HEK293T (cell line): ENCODE data around the gene LRRC75B.
"Not testable (repeated sequence)": the region's sequence is repeated elsewhere in the genome, so short reads cannot be mapped to it uniquely, and the experiment has no call there.

Experiments used
- ARNT ChIP-seq: fragments of 450-650 bp; IDR thresholded peaks from 2 replicates; pipeline ENCODE4 v1.6.1; 2017; ENCODE audit warnings: mild to moderate bottlenecking
- BHLHE40 ChIP-seq: fragments of 450-650 bp; IDR thresholded peaks from 2 replicates; pipeline ENCODE4 v1.6.1; 2016; ENCODE audit warnings: mild to moderate bottlenecking, moderate library complexity, borderline replicate concordance
- CTBP1 ChIP-seq: fragments of 450-650 bp; IDR thresholded peaks from 2 replicates; pipeline ENCODE4 v1.6.1; 2016; ENCODE audit warnings: borderline replicate concordance
- FOXA1 ChIP-seq: fragments of 450-650 bp; IDR thresholded peaks from 2 replicates; pipeline ENCODE4 v1.6.1; 2016; ENCODE audit warnings: mild to moderate bottlenecking
- FOXK2 ChIP-seq: fragments of 450-650 bp; IDR thresholded peaks from 2 replicates; pipeline ENCODE4 v1.6.1; 2016; ENCODE audit warnings: mild to moderate bottlenecking
- FOXM1 ChIP-seq: fragments of 450-650 bp; IDR thresholded peaks from 2 replicates; pipeline ENCODE4 v1.6.1; 2017; ENCODE audit warnings: mild to moderate bottlenecking, borderline replicate concordance
- HDGF ChIP-seq: fragments of 450-650 bp; IDR thresholded peaks from 2 replicates; pipeline ENCODE4 v1.6.1; 2017; ENCODE audit warnings: antibody characterized with exemption, borderline replicate concordance
- L3MBTL2 ChIP-seq: fragments of 450-650 bp; conservative IDR thresholded peaks from 2 replicates; pipeline ENCODE4 v1.6.1; 2016; ENCODE audit warnings: mild to moderate bottlenecking
- LEF1 ChIP-seq: fragments of 450-650 bp; IDR thresholded peaks from 2 replicates; pipeline ENCODE4 v1.6.1; 2017; ENCODE audit warnings: mild to moderate bottlenecking, borderline replicate concordance
- NFRKB ChIP-seq: fragments of 450-650 bp; IDR thresholded peaks from 2 replicates; pipeline ENCODE4 v1.6.1; 2016; ENCODE audit warnings: mild to moderate bottlenecking, moderate library complexity
- SP1 ChIP-seq: fragments of 450-650 bp; IDR thresholded peaks from 2 replicates; pipeline ENCODE4 v1.6.1; 2017
- SUZ12 ChIP-seq: fragments of 450-650 bp; IDR thresholded peaks from 2 replicates; pipeline ENCODE4 v1.6.1; 2016; ENCODE audit warnings: mild to moderate bottlenecking
- ZNF384 ChIP-seq: fragments of 450-650 bp; IDR thresholded peaks from 2 replicates; pipeline ENCODE4 v1.6.1; 2016

- TF ChIP-seq ZNF384, ARNT, L3MBTL2, LEF1, FOXM1, FOXA1, CTBP1, NFRKB, BHLHE40, SP1, HDGF, SUZ12, FOXK2: not testable (repeated sequence)
Observed at GRCh38 chr22:24631430-24632122, 38.7 kb upstream of the LRRC75B start.
